HG02571 (cell line): ENCODE results near the gene HPD.

Source experiments
- ATAC-seq: cut with Tn5 transposase; IDR thresholded peaks from one replicate; pipeline ENCODE4 v1.9.1; 2021; ENCODE audit warnings: mild to moderate bottlenecking, moderate library complexity; ENCODE audit not compliant: unreplicated experiment

Gene HPD

DNA sequence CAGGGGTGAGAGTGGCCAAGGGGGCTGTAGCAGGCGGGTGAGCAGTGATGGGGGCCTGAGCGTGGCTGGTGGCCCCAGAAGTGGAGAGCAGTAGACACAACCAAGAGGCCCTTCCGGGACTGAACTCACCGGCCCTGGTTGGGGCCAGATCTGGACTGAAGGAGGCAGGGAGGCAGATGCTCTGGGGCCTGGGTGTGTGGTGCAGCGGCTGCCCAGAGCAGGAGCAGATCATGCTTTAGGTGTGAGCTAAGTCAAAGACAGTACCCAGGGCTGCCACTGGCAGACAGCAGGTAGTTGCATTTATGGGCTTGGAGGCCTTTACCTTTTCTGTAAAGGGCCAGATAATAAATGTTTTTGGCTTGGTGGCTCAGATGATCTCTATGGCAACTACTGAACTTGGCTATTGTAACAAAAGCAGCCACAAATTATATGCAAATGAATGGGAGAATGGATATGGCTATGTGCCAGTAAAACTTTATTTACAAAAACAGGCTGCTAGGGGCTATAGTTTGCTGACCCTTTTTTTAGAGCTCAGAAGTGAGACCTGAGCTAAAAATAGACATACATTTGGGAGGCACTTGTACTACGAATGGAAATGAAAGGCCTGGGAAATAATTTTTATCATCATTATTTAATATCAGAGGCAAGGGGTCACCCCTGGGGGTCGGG is 29.3 kb downstream of the HPD start:
- ATAC-seq: no peak

DNA sequence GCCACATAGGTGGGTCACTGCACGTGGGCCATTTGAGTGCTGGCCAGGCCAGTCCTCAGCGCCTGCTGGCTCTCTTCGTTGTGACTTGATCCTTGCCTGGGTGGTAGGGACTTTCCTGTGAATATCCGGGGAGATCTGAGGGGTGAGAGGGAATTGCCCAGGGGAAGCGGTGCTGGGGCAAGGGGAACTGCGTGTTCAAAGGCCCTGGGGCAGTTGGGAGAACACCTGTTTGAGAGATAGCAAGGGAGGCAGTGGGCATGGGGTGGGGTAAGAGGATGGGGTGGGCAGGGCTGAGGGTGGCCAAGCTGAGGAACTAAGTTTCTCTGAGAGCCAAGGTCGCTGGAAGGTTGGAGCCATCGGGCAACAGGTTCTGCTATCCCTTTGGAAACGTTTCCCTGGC is 29.8 kb downstream of the HPD start:
- ATAC-seq: no peak

DNA sequence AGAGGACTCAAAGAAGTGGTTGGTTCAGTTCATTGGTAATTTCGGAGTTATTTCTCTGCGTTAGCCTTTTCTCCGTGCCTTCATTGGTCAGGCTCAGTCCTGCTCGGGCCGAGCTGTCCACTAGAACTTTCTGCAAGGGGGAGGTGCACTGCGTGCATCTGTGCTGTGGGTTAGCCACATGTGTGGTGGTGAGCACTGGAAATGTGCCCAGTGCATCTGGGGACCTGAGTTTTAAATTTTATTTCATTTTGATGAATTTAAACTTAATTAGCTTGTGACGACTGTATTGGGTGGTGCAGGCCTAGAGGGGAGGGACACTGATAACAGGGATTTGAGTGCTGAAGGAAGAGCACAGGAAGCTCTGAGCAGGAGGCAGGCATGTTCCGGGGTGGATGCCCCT is 30.4 kb downstream of the HPD start:
- ATAC-seq: no peak

DNA sequence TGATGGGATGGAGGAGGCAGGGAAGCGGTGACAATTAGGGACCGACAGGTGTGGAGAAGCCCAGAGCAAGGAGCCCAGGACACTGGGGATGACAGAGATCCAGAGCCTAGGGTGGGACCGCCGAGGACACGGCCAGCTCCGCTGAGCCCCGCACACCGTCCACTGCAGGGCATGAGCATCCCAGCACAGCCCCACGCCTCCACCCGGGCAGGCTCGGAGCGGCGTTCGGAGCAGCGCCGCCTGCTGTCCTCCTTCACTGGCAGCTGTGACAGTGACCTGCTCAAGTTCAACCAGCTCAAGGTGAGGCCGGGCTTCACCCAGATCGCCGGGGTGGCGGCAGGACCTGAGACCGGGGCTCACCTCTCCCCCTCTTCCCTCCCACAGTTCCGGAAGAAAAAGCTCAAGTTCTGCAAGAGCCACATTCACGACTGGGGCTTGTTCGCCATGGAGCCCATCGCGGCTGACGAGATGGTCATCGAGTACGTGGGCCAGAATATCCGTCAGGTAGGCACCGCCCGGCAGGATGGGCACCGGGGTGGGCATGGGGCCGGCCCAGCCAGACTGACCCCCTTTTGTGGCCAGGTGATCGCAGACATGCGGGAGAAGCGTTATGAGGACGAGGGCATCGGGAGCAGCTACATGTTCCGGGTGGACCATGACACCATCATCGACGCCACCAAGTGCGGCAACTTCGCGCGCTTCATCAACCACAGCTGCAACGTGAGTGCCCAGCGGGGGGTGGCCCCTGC is 31.1 kb downstream of the HPD start:
- no peak for ATAC-seq

- no peak for ATAC-seq
Measured at GRCh38 chr12:121826318-121827150, 32.1 kb downstream of the HPD start.

DNA sequence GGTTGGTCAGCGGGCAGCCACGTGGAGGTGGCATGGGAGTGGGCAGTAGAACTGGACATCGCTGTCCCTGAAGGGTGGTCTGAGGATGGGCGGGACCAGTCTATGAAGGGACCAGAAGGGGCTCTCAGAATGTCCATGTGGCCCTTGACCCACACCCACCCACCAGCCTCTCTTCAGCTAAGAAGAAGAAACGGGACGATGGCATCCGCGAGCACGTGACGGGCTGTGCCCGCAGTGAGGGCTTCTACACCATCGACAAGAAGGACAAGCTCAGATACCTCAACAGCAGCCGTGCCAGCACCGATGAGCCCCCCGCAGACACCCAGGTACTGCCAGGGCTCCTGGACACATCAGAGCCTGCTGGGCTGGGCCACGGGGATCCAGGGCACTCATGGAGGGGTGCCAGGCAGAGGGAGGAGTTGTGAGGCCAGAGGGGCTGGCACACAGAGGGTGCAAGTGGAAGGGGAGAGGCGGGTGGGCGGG is 33.6 kb downstream of the HPD start:
- ATAC-seq: no peak

- ATAC-seq: no peak
Measured at GRCh38 chr12:121823727-121824115, 34.9 kb downstream of the HPD start.

DNA sequence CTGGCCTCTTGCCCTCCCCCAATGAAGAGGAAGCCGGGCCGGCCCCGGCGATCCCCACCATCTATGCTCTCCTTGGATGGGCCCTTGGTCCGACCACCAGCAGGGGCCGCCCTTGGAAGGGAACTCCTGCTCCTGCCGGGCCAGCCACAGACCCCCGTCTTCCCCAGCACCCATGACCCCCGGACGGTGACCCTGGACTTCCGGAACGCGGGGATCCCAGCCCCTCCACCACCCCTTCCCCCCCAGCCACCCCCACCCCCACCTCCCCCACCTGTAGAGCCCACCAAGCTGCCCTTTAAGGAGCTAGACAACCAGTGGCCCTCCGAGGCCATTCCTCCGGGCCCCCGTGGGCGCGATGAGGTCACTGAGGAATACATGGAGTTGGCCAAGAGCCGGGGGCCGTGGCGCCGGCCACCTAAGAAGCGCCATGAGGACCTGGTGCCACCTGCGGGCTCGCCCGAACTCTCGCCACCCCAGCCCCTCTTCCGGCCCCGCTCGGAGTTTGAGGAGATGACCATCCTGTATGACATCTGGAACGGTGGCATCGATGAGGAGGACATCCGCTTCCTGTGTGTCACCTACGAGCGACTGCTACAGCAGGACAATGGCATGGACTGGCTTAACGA is 35.4 kb downstream of the HPD start:
- no peak for ATAC-seq

DNA sequence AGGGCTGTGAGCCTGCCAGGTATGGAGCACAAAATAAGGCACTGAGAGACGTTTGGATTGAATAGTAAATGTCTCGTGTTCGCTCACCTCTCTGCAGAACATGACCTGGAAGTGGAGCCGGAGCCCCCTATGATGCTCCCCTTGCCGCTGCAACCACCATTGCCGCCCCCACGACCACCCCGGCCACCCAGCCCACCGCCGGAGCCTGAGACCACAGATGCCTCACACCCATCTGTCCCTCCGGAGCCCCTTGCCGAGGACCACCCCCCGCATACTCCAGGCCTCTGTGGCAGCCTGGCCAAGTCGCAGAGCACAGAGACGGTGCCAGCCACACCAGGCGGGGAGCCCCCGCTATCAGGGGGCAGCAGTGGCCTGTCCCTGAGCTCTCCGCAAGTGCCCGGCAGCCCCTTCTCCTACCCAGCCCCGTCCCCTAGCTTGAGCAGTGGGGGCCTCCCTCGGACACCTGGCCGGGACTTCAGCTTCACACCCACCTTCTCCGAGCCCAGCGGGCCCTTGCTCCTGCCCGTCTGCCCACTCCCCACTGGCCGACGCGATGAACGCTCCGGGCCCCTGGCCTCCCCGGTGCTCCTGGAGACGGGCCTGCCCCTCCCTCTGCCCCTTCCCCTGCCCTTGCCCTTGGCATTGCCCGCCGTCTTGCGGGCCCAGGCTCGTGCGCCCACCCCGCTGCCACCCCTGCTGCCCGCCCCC is 36.1 kb downstream of the HPD start:
- ATAC-seq: no peak

GRCh38 chr12:121820056-121820455 is 38.6 kb downstream of the HPD start:
- ATAC-seq: no peak

DNA sequence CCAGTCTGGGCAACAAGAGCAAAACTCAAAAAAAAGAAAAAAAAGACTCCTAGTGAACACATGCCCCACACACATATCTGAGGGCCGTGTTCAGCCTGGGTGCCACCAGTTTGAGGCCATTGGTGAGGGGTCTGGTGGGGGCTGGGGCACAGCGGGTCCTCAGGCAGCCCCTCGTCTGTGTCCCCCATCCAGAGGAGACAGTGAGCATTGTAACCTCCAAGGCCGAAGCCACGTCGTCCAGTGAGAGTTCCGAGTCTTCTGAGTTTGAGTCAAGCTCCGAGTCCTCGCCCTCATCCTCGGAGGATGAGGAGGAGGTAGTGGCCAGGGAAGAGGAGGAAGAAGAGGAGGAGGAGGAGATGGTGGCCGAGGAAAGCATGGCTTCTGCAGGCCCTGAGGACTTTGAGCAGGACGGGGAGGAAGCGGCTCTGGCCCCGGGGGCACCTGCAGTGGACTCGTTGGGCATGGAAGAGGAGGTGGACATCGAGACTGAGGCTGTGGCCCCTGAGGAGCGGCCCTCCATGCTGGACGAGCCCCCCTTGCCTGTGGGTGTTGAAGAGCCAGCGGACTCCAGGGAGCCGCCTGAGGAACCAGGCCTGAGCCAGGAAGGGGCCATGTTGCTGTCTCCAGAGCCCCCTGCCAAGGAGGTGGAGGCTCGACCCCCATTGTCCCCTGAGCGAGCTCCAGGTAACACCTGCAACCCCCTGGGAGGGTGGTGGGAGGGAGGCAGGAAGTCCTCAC is 39.3 kb downstream of the HPD start:
- ATAC-seq: no peak

DNA sequence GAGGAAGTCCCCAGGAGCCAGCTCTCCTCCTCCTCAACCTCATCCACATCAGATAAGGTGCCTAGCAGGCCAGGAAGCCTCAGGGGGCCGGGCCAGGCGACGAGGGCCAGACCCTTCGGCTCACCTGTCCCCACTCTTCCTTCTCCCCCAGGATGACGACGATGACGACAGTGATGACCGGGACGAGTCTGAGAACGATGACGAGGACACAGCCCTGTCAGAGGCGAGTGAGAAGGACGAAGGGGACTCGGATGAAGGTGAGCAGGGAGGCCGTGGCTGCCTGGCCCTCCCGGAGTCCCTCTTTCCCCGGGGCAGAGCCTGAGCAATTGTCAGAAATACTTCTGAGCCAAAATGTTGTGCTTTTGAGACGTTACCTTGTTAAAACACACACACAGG is 41.0 kb downstream of the HPD start:
- no peak for ATAC-seq

DNA sequence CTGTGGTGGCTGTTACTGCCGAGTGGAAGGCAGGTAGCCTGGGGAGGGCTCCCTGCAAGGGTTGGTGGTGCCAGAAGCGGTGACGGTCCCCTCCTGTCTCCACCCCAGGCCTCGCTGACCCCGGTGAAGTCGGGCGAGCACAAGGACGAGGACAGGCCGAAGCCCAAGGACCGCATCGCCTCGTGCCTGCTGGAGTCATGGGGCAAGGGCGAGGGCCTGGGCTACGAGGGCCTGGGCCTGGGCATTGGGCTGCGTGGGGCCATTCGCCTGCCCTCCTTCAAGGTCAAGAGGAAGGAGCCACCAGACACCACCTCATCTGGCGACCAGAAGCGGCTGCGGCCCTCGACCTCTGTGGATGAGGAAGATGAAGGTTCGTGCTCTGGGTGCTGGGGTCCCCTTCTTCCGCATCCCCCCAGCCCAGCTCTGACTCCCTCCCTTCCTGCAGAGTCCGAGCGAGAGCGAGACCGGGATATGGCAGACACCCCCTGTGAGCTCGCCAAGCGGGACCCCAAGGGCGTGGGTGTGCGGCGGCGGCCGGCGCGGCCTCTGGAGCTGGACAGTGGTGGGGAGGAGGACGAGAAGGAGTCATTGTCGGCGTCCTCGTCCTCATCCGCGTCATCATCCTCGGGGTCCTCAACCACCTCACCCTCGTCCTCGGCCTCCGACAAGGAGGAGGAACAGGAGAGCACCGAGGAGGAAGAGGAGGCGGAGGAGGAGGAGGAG is 41.6 kb downstream of the HPD start:
- ATAC-seq: no peak

DNA sequence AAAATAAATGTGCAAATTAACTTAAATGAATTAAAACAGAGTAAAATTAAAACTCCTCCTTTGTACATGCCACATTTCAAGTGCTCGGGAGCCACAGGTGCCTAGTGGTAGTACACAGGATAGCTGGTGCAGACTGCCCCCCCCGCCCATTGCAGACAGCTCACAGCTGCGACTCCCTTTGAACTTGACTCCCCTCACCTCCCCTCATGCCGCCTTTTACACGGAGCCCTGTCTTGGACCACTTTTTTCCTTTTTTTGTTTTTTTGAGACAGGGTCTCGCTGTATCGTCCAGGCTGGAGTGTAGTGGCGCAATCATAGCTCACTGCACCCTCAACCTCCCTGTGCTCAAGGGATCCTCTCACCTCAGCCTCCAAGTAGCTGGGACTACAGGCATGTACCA is 43.4 kb downstream of the HPD start:
- no peak for ATAC-seq

DNA sequence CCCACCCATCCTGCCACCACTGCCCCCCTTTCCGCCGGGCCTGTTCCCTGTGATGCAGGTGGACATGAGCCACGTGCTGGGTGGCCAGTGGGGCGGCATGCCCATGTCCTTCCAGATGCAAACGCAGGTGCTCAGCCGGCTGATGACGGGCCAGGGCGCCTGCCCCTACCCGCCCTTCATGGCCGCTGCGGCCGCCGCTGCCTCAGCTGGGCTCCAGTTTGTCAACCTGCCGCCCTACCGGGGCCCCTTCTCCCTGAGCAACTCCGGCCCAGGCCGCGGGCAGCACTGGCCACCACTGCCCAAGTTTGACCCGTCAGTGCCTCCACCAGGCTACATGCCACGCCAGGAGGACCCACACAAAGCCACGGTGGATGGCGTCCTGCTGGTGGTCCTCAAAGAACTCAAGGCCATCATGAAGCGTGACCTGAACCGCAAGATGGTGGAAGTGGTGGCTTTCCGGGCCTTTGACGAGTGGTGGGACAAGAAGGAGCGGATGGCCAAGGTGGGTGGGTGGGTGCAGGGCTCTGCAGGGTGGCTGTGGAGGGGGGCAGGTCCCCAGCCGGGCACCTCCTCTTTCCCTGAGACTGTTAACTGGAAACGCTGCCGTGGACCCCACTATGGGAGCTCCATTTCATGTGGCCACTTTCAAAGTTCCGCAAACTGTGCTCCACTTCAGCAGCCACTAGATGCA is 44.1 kb downstream of the HPD start:
- ATAC-seq: no peak

DNA sequence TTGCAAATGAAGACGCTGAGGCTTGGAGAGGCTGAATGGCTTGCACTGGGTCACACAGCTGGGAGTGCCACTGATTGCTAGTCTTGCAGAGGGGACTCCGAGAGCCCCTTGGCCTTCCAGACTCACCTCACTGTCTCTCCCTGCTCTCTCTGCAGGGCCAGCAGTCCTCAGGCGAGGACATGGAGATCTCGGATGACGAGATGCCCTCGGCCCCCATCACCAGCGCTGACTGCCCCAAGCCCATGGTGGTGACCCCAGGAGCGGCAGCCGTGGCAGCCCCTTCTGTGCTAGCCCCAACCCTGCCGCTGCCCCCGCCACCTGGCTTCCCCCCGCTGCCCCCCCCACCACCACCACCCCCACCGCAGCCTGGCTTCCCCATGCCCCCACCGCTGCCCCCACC is 44.7 kb downstream of the HPD start:
- no peak for ATAC-seq

GRCh38 chr12:121812921-121813896 is 45.5 kb downstream of the HPD start:
- no peak for ATAC-seq
